IMR-90 (cell line): ENCODE results near the gene MGRN1.

Experiments
- CTCF ChIP-seq: conservative IDR thresholded peaks from 2 replicates; pipeline ENCODE4 v1.5.1; 2012; ENCODE audit warnings: mild to moderate bottlenecking, low read depth, low read length, improper control_type of control experiment
- MAFK ChIP-seq: IDR thresholded peaks from 2 replicates; pipeline ENCODE4 v1.6.1; 2012; ENCODE audit warnings: low read depth, low read length, improper control_type of control experiment
- POLR2A ChIP-seq: IDR thresholded peaks from 2 replicates; pipeline ENCODE4 v1.6.1; 2012; ENCODE audit warnings: mild to moderate bottlenecking, low read depth, low read length
- RAD21 ChIP-seq: IDR thresholded peaks from 2 replicates; pipeline ENCODE4 v1.6.1; 2012; ENCODE audit warnings: low read length, improper control_type of control experiment
- RCOR1 ChIP-seq: IDR thresholded peaks from 2 replicates; pipeline ENCODE4 v1.6.1; 2012; ENCODE audit warnings: mild to moderate bottlenecking, low read length, improper control_type of control experiment; ENCODE audit not compliant: insufficient replicate concordance

GRCh38 chr16:4656221-4656620 is 31.6 kb downstream of the MGRN1 start:
- TF ChIP-seq CTCF: no peak
- no peak for TF ChIP-seq POLR2A
- no peak for TF ChIP-seq RAD21
- no peak for TF ChIP-seq RCOR1
- TF ChIP-seq MAFK: no peak
